OCI-LY7 (cell line): ENCODE results near the gene ATP8B3.

Source experiments
- EZH2phosphoT487 ChIP-seq: fragments of 200-600 bp; sonication (generic); IDR thresholded peaks from 2 replicates; pipeline ENCODE4 v1.6.1; 2018; ENCODE audit warnings: low read depth, borderline replicate concordance, mild to moderate bottlenecking, mixed run types, antibody characterized with exemption, low read length, moderate library complexity, mixed read lengths
- TF ChIP-seq, protein P1 (sequence below): fragments of 200-600 bp; sonication (generic); conservative IDR thresholded peaks from 2 replicates; pipeline ENCODE4 v1.5.1; 2014; ENCODE audit warnings: mild to moderate bottlenecking, antibody characterized with exemption, low read length, moderate library complexity, mixed read lengths

DNA sequence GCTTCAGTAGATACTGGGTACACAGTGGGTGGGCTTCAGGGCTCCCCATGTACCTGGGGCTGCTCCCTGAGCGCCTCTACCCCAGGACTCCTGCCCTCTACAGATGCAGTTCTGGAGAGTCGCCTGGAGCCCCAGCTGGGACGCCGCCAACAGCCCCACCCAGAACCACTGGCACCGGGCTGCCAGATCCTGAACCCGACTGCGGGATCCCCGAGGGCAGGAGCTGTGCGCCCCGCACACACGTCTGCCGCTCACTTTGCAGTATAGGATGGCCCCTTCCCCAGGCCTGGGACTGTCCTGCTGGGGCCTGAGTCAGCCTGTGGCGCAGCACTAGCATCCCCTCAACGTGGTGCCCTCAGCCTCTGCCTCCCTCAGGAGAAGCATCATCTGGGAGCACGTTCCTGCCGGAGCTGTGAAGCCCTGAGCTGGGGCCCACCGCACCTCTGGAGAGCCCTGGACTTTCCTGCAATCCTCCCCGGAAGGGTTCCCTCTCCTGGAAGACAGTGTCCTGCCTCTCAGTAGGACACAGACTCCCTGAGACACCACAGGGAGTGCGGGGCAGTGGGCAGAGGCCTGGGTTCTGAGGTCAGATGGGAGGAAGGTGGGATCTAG, 32.5 kb upstream of the ATP8B3 start:
- TF ChIP-seq, protein P1, sequence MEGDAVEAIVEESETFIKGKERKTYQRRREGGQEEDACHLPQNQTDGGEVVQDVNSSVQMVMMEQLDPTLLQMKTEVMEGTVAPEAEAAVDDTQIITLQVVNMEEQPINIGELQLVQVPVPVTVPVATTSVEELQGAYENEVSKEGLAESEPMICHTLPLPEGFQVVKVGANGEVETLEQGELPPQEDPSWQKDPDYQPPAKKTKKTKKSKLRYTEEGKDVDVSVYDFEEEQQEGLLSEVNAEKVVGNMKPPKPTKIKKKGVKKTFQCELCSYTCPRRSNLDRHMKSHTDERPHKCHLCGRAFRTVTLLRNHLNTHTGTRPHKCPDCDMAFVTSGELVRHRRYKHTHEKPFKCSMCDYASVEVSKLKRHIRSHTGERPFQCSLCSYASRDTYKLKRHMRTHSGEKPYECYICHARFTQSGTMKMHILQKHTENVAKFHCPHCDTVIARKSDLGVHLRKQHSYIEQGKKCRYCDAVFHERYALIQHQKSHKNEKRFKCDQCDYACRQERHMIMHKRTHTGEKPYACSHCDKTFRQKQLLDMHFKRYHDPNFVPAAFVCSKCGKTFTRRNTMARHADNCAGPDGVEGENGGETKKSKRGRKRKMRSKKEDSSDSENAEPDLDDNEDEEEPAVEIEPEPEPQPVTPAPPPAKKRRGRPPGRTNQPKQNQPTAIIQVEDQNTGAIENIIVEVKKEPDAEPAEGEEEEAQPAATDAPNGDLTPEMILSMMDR, result no peak
- TF ChIP-seq EZH2phosphoT487, result no peak
